Neural progenitor cell (in vitro differentiated cells): ENCODE measurements around the gene CD8B. TPM values are rescaled to one million over a fixed set of nuclear protein-coding genes. Genes with fewer than 3 reads are reported as not detected.
A peak's percentile ranks its signal among the peaks of the same experiment; 100 is the strongest.

Experiments used
- DNase-seq: peaks from one replicate; pipeline ENCODE4 v3.0.0-alpha.2; 2016; ENCODE audit warnings: low spot score
- H2AFZ ChIP-seq: fragments of 200-600 bp; sonication (generic); replicated peaks from 2 replicates; pipeline ENCODE4 v1.6.1; 2016; ENCODE audit warnings: antibody characterized with exemption
- H3F3A ChIP-seq: fragments of 200-600 bp; sonication (generic); 2 replicates; pipeline ENCODE4 v1.6.1; 2016; ENCODE audit warnings: antibody characterized with exemption, low read depth
- H3K27ac ChIP-seq: fragments of 200-600 bp; sonication (generic); 2 replicates; pipeline ENCODE4 v1.5.1; 2016; ENCODE audit warnings: mild to moderate bottlenecking
- H3K27me3 ChIP-seq: fragments of 200-600 bp; sonication (generic); 2 replicates; pipeline ENCODE4 v1.6.1; 2016; ENCODE audit warnings: mild to moderate bottlenecking, moderate library complexity
- H3K36me3 ChIP-seq: fragments of 200-600 bp; sonication (generic); 2 replicates; pipeline ENCODE4 v1.5.1; 2016
- H3K4me1 ChIP-seq: fragments of 200-600 bp; sonication (generic); 2 replicates; pipeline ENCODE4 v1.6.1; 2016; ENCODE audit warnings: mixed run types
- H3K4me2 ChIP-seq: fragments of 200-600 bp; sonication (generic); 2 replicates; pipeline ENCODE4 v1.6.1; 2016
- H3K4me3 ChIP-seq: fragments of 200-600 bp; sonication (generic); 2 replicates; pipeline ENCODE4 v1.5.1; 2016
- H3K79me2 ChIP-seq: fragments of 200-600 bp; sonication (generic); 2 replicates; pipeline ENCODE4 v1.6.1; 2016; ENCODE audit warnings: low read depth
- H3K9ac ChIP-seq: fragments of 200-600 bp; sonication (generic); 2 replicates; pipeline ENCODE4 v1.6.1; 2016
- H3K9me3 ChIP-seq: fragments of 200-600 bp; sonication (generic); 2 replicates; pipeline ENCODE4 v1.5.1; 2016; ENCODE audit warnings: low read depth
- H4K20me1 ChIP-seq: fragments of 200-600 bp; sonication (generic); 2 replicates; pipeline ENCODE4 v1.6.1; 2016; ENCODE audit warnings: low read depth
- H3K27ac Mint-ChIP-seq: 3 replicates; pipeline ENCODE4 v1.8.0; 2021; ENCODE audit warnings: mixed read lengths
- H3K27me3 Mint-ChIP-seq: 2 replicates; pipeline ENCODE4 v1.8.0; 2022; ENCODE audit warnings: low read depth, mild to moderate bottlenecking, inconsistent platforms, moderate library complexity, mixed read lengths; ENCODE audit not compliant: insufficient read depth
- H3K36me3 Mint-ChIP-seq: 3 replicates; pipeline ENCODE4 v1.8.0; 2021; ENCODE audit warnings: mixed read lengths
- H3K4me1 Mint-ChIP-seq: 3 replicates; pipeline ENCODE4 v1.8.0; 2021; ENCODE audit warnings: mixed read lengths
- H3K4me3 Mint-ChIP-seq: 3 replicates; pipeline ENCODE4 v1.8.0; 2021; ENCODE audit warnings: mild to moderate bottlenecking, moderate library complexity, mixed read lengths
- H3K9me3 Mint-ChIP-seq: 3 replicates; pipeline ENCODE4 v1.8.0; 2020; ENCODE audit warnings: mixed read lengths
- EZH2 ChIP-seq: fragments of 200-600 bp; sonication (generic); IDR thresholded peaks from 2 replicates; pipeline ENCODE4 v1.6.1; 2017; ENCODE audit warnings: antibody characterized with exemption, mild to moderate bottlenecking, moderate library complexity
- EZH2phosphoT487 ChIP-seq: fragments of 200-600 bp; sonication (generic); IDR thresholded peaks from 2 replicates; pipeline ENCODE4 v1.6.1; 2017; ENCODE audit warnings: antibody characterized with exemption
- total RNA-seq: library from RNA; depleted of rRNA; stranded (reverse); fragments of >200 nt; gene quantifications from 2 replicates; pipeline ENCODE4 v1.2.3, GENCODE V29; 2015; ENCODE audit warnings: low replicate concordance
- TF ChIP-seq, protein P1 (sequence below): fragments of 200-600 bp; sonication (generic); IDR thresholded peaks from 2 replicates; pipeline ENCODE4 v1.5.1; 2017; ENCODE audit warnings: antibody characterized with exemption, mild to moderate bottlenecking

Gene CD8B
- total RNA-seq, 1 donor from 2014 or later, result not detected

DNA sequence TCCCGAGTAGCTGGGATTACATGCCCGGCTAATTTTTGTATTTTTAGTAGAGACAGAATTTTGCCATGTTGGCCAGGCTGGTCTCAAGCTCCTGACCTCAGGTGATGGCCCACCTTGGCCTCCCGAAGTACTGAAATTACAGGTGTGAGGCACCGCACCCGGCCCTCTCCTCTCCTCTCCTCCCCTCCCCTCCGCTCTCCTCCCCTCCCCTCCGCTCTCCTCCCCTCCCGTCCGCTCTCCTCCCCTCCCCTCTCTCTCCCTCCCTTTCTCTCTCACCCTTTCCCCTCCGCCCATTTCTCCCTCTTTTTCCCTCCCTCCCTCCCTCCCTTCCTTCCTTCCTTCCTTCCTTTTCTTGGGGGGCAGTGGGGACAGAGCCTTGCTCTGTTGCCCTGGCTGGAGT lies 28.4 kb downstream of the CD8B start:
- Mint-ChIP-seq H3K36me3 (no peaks in the 10 kb centered on the region), H3K9me3 (no peaks in the 10 kb centered on the region), H3K4me3 (no peak overlapping the region), H3K27ac (peak overlapping the region; percentile 82), H3K27me3 (peaks cover 2% of the 10 kb centered on the region), H3K4me1 (no peaks in the 10 kb centered on the region)
- Histone ChIP-seq H3K4me3 (no peak overlapping the region), H3K79me2 (no peaks in the 10 kb centered on the region), H3K27ac (no peak overlapping the region), H2AFZ (no peak overlapping the region), H4K20me1 (no peaks in the 10 kb centered on the region), H3K9ac (no peak overlapping the region), H3K36me3 (no peaks in the 10 kb centered on the region), H3K9me3 (no peaks in the 10 kb centered on the region), H3K4me1 (peaks cover 3% of the 10 kb centered on the region), H3K4me2 (no peak overlapping the region), H3K27me3 (no peaks in the 10 kb centered on the region), H3F3A (peaks cover 3% of the 10 kb centered on the region)
- DNase-seq, result no peak
- no peak for TF ChIP-seq EZH2phosphoT487

- Histone ChIP-seq H3K4me3 (no peak overlapping the region), H3K79me2 (no peaks in the 10 kb centered on the region), H3K27me3 (no peaks in the 10 kb centered on the region), H3K9ac (no peak overlapping the region), H3K4me1 (peaks cover 3% of the 10 kb centered on the region), H3K36me3 (no peaks in the 10 kb centered on the region), H3K27ac (no peak overlapping the region), H4K20me1 (no peaks in the 10 kb centered on the region), H3K4me2 (no peak overlapping the region), H3K9me3 (no peaks in the 10 kb centered on the region), H3F3A (peaks cover 3% of the 10 kb centered on the region), H2AFZ (no peak overlapping the region)
- H3K36me3 Mint-ChIP-seq, result no peaks in the 10 kb centered on the region
- no peak for TF ChIP-seq EZH2
- TF ChIP-seq, protein P1, sequence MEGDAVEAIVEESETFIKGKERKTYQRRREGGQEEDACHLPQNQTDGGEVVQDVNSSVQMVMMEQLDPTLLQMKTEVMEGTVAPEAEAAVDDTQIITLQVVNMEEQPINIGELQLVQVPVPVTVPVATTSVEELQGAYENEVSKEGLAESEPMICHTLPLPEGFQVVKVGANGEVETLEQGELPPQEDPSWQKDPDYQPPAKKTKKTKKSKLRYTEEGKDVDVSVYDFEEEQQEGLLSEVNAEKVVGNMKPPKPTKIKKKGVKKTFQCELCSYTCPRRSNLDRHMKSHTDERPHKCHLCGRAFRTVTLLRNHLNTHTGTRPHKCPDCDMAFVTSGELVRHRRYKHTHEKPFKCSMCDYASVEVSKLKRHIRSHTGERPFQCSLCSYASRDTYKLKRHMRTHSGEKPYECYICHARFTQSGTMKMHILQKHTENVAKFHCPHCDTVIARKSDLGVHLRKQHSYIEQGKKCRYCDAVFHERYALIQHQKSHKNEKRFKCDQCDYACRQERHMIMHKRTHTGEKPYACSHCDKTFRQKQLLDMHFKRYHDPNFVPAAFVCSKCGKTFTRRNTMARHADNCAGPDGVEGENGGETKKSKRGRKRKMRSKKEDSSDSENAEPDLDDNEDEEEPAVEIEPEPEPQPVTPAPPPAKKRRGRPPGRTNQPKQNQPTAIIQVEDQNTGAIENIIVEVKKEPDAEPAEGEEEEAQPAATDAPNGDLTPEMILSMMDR, result no peak
- no peak for TF ChIP-seq EZH2phosphoT487
- no peak for DNase-seq
- no peaks in the 10 kb centered on the region for H3K4me1 Mint-ChIP-seq
- H3K27me3 Mint-ChIP-seq, result peaks cover 2% of the 10 kb centered on the region
- H3K27ac Mint-ChIP-seq, result no peak overlapping the region
- no peaks in the 10 kb centered on the region for H3K9me3 Mint-ChIP-seq
- H3K4me3 Mint-ChIP-seq, result no peak overlapping the region
These were observed 29.2 kb downstream of the CD8B start for GRCh38 chr2:86832334-86833096.

GRCh38 chr2:86831537-86831936 lies 30.1 kb downstream of the CD8B start:
- Histone ChIP-seq H4K20me1 (no peaks in the 10 kb centered on the region), H3F3A (peaks cover 3% of the 10 kb centered on the region), H3K4me2 (no peak overlapping the region), H3K79me2 (no peaks in the 10 kb centered on the region), H2AFZ (no peak overlapping the region), H3K4me1 (peaks cover 3% of the 10 kb centered on the region), H3K27ac (no peak overlapping the region), H3K9me3 (no peaks in the 10 kb centered on the region), H3K27me3 (no peaks in the 10 kb centered on the region), H3K9ac (no peak overlapping the region), H3K36me3 (no peaks in the 10 kb centered on the region), H3K4me3 (no peak overlapping the region)
- no peak for DNase-seq
- TF ChIP-seq EZH2 (no peak), EZH2phosphoT487 (no peak)
- TF ChIP-seq, protein P1, result no peak
- Mint-ChIP-seq H3K27me3 (peaks cover 2% of the 10 kb centered on the region), H3K4me1 (no peaks in the 10 kb centered on the region), H3K27ac (no peak overlapping the region), H3K36me3 (no peaks in the 10 kb centered on the region), H3K9me3 (no peaks in the 10 kb centered on the region), H3K4me3 (no peak overlapping the region)

DNA sequence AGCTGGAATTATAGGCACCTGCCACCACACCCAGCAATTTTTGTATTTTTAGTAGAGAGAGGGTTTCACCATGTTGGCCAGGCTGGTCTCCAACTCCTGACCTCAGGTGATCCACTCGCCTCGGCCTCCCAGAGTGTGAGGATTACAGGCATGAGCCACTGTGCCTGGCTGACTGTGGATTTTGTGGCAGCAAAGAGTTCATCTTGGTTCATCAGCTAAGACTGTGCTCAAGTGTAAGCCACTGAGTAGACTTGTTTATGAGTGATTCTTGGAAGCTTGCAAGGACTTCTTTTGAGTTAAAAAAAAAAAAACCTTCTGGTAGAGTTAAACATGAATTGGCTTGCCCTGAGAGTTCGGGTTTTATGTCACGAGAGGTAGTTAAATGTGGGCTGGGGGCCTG lies 34.7 kb downstream of the CD8B start:
- Mint-ChIP-seq H3K27me3 (no peaks in the 10 kb centered on the region), H3K4me1 (peaks cover 5% of the 10 kb centered on the region), H3K9me3 (peaks cover 9% of the 10 kb centered on the region), H3K27ac (no peak overlapping the region), H3K36me3 (no peaks in the 10 kb centered on the region), H3K4me3 (no peak overlapping the region)
- H3K4me2 ChIP-seq, result no peak overlapping the region
- no peak overlapping the region for H3K4me3 ChIP-seq
- H3K27me3 ChIP-seq, result no peaks in the 10 kb centered on the region
- TF ChIP-seq EZH2phosphoT487 (no peak), EZH2 (no peak)
- TF ChIP-seq, protein P1, result no peak
- H4K20me1 ChIP-seq, result no peaks in the 10 kb centered on the region
- no peak for DNase-seq
- H3K27ac ChIP-seq, result no peak overlapping the region
- H3K36me3 ChIP-seq, result no peaks in the 10 kb centered on the region
- peaks cover 6% of the 10 kb centered on the region for H3K9me3 ChIP-seq
- H3F3A ChIP-seq, result peaks cover 2% of the 10 kb centered on the region
- no peak overlapping the region for H3K9ac ChIP-seq
- no peaks in the 10 kb centered on the region for H3K79me2 ChIP-seq
- H3K4me1 ChIP-seq, result peaks cover 3% of the 10 kb centered on the region
- no peak overlapping the region for H2AFZ ChIP-seq
